CD4-positive, alpha-beta T cell treated with Interleukin-17A for 4 hours (primary cell): ENCODE data around the gene DDI1.
"Not testable (repeated sequence)": the region's sequence is repeated elsewhere in the genome, so short reads cannot be mapped to it uniquely, and the experiment has no call there.

ENCODE experiments used
- DNase-seq: peaks from one replicate; pipeline ENCODE4 v3.0.0-alpha.2; 2020; ENCODE audit warnings: mixed read lengths

The DDI1 gene

DNA sequence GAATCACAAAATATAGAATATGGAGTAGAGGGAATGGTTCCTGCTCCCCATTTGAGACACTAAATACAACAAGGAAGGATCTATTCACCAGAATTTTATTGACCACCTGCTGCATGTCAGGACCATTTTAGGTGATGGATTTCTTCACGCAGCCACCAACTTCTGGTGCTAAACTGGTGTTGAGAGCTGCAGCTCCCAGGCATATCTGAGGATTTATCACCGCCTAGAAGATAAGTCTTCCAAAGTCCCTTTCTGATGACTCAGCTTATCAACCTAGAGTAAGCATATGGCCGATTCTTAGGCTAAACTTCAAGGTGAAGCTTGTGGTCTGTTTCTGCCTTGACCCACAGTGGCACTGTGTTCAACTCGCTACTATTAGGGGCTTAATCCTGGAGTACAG is 6.7 kb downstream of the DDI1 start:
- no peak for DNase-seq

DNA sequence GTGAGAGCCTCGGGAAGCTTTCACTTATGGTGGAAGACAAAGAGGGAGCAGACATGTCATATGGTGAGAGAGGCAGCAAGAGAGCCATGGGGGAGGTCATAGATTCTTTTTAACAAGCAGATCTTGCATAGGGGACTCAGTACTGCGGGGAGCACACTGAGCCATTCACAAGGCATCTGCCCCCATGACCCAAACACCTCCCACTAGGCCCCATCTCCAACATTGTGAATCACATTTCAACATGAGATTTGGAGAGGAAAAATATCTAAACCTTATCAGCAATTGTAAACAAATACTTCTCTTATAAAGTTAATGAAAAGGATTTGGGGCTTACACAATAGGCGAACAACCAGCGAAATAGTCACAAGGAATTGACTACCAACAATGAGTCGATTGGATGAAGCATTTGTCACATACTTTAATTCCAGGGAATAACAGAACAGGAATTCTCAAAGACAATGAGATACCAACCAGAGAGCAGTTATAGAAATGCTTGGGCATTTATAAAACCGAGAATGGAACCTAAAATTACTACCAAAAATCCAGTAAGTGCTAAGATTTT is 7.3 kb downstream of the DDI1 start:
- DNase-seq = no peak

DNA sequence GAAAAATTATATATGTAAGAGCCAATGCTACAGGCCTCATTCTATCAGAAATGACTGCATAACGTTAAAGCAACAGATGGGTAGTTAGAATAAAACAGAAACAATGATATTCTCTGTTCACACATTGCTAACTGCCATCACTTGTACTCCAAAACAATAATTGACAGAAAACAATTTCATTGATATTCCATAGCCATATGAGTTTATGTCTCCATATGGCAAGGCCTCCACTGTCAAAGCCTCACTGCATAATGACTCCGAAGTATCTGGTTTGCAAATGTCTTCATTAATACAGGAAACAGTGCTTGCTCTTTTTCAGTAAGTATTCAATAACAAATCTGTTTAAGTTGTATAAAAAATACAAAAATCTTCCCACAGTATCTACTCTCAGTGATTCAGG is 9.9 kb downstream of the DDI1 start:
- DNase-seq = no peak

DNA sequence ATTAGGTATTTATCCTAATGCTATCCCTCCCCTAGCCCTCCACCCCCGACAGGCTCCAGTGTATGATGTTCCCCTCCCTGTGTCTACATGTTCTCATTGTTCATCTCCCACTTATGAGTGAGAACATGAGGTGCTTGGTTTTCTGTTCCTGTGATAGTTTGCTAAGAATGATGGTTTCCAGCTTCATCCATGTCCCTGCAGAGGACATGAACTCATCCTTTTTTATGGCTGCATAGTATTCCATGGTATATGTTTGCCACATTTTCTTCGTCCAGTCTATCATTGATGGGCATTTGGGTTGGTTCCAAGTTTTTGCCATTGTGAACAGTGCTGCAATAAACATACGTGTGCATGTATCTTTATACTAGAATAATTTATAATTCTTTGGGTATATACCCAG is 10.4 kb downstream of the DDI1 start:
- DNase-seq = not testable (repeated sequence)

DNA sequence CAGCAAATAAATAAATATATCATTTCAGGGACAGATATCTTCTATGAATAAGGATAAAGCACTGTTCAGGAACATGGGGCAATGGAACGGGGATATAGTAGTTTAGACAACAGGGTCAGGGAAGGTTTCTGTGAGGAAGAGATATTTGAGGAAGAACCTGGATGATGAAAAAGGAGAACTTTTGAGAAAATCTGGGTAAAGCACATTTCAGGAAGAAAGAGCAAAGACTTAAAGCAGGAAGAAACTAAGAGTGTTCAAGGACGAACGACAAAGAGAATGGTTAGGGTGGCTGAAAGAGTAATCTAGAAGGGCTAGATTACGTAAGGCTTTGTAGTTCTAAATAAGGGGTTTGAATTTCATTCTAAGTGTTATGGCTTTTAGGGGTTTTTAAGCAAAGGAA is 12.7 kb downstream of the DDI1 start:
- no peak for DNase-seq

DNA sequence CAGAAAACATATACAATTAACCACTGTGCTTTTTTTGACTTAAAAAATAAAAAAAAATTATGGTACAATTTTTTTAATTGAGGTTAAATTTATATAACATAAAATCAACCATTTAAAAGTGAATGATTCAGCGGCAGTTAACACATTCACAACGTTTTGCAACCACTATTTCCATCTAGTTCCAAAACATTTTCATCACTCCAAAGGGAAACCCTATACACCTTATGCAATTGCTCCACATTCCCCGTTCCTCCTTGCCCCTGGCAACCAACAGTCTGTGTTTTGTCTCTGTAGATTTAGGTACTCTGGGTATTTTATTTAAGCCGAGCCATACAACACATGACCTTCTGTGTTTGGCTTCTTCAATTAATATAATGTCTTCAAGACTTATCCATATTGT is 15.3 kb downstream of the DDI1 start:
- DNase-seq = no peak

DNA sequence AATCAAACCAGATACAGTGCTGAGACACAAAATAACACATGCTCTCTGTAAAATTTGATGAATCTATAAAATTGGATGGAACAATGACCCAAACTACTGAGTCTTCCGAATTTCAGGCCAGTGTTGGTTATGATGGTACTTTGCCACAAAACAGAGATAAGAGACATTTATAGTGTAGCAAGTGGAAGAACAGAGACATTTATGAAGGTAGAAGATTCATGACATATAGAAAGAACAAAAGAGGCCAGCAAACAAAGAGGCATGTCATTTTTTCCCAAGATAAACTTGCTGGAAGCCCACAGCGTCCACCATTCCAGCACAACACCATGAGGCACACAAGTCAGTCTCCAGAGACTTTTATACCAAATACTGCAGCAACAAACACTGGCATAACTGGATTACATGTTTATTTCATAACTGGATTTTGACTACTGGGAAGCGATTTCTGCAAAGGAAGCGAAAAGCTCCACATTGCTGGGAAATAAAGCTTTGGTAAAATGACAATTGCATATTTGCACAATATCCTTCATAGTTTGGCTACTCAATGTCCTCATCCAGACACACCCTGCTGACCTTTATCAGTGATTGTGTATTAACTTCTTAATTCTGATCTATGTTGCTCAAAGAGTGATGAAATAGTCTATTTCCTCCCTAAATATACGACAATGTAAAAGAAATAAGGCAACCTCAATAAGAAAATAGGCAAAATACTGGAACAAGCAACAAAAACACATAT is 17.5 kb downstream of the DDI1 start:
- no peak for DNase-seq

DNA sequence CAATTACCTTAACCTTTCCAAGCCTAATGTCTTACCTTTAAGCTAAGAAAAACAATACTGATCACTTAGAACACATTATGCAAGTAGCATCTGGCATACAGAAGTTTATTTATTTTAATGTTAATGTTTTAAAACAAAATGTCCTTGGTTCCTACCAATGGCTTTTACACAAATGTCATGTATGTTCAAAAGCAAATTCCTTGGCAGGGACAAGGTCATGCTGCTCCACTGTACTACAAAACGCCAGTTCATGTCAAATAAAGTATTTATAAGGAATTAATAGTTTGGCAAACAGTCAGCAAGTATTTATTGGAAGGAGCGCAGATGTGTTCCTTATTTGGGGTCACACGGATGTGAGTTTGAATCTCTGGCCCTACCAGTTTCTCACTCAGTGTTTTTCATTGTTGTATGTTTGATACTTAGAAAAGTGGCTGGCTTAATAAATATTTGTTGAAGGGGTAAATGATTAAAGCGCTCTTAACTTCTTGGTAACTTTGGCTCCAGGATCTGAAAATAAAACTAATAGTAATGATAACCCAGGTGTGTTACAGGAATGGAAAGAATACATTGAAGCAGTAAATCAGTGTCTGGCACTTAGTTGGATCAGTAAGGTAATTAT is 18.6 kb downstream of the DDI1 start:
- no peak for DNase-seq

DNA sequence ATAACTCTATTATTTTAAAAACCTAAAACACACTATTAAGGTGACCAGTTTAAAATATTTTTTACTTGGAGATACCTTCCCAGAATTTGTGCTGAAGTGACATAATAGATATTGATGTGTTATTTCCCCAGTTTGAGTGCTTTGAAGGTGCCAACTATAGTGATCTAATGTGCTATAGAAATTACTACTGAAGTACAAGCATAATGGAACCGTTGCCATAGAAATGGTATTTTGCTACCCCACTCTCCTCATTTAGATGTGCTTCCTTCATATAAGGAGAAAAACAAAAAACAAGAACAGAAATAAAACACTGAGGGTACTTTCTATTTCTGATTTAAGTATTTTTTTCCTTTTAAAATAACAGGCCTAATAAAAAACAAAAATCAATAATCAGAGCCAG is 19.2 kb downstream of the DDI1 start:
- no peak for DNase-seq

DNA sequence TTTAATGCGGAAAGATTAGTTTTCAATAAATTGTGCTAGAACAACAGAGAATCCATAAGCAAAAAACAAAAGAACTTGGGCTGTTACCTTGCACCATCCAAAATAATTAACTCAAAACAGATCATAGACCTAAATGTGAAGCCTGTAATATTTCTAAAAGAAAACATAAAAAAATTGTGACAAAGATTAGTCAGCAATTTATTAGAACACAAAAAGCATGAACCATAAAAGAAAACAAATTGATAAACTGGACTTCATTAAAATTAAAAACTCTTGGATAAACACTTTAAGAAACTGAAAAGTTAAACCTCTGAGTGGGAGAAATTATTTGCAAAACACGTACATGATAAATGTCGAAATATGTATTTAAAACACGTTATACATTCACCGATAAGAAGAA is 21.5 kb downstream of the DDI1 start:
- DNase-seq = no peak

DNA sequence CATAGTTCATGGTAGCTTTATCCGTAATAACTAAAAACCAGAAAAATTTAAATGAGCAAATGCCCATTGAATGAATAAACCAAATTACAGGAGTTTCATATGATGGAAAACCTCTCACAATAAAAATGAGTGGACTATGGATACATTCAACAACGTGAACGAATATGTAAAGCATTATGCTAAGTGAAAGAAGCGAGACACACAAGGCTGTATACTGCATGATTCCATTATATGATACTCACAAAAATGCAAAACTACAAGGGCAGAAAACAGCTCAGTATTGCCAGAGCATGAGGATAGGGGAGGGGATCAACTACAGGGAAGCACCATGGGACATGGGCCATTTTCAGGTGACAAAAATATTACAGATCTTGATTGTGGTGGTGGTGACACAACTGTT is 22.2 kb downstream of the DDI1 start:
- DNase-seq = no peak

DNA sequence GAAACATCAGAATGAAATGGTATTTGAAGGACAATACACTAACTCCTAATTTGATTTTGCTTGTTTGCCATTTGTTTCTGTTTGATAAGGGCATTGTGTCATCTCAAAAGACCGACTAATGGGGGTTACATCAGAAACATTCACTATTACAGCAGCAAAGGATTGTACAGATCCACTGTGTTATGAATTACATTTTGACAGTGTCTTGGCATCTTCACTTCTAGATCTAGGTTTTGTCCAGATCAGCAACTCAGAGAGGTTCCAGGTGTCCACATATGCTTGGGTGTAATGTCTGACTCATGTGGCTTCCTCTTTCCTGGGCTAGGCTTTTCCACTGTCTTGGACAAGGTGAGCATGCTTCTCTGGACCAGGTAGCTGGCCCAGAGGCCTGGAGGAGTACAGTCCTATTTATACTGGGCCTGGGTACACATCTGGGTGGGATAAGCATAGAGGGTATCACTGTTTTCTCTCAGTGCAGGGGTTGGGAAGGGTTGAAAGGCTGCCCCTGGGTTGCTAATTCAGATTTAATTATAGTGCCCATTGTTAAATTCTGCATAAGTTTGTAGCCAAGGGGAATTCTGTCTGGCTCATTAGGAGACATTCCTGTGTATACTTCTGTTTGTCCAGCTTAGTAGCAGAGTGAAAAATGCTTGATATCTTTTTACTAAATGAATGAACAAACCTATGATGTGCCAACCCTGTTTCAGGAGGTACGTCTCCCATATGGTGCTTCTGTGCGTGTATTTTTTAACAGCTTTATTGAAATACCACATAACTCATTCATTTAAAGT is 23.8 kb downstream of the DDI1 start:
- no peak for DNase-seq

DNA sequence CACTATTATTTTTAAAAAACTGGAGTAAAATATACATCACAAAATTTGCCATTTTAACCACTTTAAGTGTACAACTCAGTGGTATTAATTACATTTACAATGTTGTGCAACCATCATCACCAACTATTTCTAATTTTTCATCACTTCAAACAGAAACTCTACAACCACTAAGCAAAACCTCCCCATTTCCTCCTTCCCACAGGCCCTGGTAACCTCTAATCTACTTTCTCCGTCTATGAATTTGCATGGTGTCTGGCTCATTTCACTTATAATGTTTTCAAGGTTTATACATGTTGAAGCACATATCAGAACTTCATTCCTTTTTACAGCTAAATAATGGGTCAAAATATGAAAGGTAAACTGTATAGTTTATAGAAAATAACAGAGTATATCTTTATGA is 24.4 kb downstream of the DDI1 start:
- DNase-seq = no peak

DNA sequence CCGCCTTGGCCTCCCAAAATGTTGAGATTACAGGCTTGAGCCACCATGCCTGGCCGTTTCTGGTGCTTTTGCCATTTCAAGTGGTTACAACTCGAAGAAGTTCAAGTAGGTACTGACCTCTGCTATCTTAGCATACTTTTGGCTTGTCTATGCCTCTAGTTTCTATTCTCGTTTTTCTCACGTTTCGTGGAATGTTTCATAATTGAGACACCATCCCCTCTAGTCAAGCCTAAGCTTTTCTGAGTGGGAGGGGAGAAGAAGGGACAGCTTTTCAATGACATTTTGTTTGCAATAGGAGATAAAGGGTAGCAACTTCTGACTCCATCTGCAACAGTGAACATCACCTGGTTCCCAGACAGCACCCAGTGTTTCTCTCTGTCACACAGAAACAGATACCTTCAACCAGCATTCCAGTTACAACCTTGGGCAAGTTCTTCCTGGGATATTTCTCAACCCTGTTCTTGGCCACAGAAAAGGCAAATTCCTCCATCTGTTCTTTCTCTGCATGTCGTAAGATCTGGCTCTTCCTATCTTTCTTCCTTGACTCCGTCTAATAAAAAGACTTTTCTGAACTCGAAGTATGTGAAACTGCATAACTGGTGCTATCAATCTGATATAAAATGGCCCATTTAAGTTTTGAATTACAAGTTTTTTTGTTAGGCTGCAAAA is 25.5 kb downstream of the DDI1 start:
- no peak for DNase-seq

DNA sequence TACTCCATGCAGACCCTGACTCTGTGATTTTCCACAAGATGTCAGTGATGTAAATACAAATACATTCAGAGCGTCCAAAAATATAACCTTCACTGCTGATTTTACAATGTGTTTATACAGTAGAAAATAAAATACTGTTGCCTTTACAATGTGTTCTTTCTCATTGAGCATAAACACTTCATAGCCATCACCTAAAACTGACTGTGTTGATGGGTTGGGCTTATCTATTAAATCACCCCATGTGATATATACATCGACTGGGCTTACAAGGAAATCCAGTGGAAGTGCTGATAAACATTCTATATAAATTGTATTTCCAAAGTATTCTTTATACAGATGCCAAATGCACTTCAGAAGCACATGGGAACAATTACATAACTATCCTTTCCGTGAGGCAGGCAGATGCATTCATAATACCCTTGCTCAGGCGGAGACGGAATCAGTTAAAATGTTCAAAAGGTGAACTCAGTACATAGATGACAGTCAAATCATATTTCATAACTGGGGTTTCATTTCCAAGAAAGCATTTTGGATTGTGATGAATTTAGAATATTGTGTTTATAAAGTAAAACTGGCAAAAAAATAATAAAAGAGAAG is 27.7 kb downstream of the DDI1 start:
- DNase-seq = no peak

DNA sequence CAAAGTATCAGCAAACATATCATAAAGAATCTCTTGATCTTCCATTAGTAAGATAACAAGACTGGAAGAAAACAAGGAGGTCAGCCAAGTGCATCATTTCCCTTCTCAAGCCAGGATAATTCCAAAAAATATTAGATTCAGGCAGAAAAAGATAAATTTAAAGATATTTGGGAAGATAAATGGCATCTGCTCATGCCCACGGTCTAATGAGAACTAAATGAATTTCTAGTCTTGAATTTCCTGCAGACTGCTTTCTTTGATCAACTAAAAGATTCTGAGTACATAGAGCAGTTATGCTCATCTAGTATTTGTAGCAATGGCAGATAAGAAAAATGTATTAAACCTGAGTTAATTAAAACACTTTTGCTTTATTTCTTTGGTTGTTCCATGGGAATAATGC is 31.1 kb downstream of the DDI1 start:
- DNase-seq = no peak

DNA sequence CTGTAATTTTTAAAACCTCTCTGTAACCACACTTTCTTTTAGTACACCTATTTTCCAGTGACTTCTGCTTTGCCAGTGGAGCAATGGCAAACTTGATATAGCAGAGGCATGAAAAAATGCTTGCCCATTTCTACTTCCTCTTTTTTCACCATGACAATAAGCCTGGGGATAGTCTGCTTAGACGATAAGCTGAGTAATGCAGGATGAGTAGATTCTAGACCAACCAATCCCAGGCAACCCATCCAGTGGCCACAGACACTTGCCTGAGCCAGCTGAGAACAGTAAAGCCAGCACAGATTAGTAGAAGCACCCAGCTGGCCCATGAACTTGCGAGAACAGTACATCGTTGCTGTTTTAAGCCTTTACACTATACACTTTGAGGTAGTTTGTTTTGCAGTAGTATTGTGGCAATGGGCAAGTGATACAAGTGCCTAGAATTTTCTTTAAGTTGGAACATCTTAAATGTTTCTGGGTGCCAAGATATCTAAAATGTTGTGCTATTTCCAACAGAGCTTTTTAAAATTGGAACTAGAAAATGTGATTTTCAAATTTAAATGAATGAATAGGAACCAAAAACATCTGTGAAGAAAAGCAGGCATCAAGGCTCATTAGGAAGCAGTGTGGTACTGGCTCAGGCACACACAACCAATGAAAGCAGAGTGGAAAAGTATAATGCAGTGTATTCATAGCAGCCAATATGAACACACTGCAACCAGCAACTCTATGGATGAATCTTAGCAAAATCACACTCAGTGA is 37.7 kb downstream of the DDI1 start:
- no peak for DNase-seq

DNA sequence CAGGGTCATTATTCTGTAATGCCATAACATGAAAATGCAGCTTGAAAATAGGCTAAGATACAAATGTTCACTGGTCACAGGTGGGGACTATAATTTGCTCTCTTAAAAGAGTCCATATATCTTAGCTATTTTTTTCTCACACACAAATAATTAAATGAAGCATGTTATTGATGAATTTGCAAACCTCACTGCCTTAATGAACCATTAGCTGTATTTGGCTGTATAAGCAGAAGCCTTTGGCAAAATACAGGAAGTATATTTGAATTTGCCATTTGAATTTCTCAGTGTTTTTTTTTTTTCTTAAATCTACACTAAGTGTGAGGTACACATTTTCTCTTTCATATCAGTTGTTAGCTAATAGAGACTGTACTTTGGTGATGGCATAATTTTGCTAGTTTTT is 38.7 kb downstream of the DDI1 start:
- DNase-seq = no peak

DNA sequence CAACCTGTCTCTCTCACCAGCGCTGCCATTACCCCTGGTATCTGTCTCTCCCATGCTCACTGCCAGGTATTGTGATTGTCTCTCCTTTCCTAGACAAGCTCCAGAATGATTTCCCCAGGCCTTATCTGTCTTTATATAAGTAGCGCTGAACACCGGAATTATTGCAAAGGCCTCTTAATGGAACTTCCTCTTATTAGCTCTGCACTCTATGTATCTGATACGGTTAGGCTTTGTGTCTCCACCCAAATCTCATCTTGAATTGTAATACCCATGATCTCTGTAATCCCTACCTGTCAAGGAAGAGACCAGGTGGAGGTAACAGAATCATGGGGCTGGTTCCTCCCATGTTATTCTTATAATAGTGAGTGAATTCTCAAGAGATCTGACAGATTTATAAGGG is 39.3 kb downstream of the DDI1 start:
- no peak for DNase-seq

DNA sequence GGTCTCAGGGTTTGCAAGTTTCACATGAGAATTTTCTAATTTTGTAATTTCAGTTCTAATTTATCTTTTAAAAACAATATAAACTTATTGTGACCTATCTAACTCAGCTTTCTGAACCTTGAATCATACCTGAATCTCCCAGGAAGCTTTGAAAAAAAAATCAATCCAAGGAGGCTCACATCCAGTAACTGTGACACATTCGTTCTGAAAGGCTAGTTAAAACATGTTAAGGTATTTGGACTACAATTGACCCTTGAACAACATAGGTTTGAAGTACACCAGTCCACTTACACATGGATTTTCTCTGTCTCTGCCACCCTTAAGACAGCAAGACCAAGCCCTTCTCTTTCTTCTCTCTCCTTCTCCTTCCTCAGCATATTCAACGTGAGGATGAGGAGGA is 40.0 kb downstream of the DDI1 start:
- no peak for DNase-seq

DNA sequence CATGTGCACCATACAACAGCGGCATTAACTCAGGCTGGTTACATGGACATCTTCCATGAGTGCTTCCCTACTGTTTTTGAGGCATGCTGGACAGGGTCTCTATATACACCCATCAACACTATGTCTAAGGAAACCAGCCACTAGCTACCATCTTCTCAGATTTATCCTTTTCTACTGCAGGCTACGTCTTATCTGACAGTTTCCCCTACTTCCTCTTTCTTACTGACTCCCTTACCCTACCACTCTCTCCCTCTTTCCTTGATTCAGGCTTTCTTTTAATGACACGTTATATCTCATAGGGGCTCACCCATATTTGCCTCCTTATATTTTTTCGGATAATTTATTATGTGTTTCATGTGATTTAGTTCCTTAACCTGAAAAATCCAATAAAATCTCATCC is 41.8 kb downstream of the DDI1 start:
- DNase-seq = no peak

DNA sequence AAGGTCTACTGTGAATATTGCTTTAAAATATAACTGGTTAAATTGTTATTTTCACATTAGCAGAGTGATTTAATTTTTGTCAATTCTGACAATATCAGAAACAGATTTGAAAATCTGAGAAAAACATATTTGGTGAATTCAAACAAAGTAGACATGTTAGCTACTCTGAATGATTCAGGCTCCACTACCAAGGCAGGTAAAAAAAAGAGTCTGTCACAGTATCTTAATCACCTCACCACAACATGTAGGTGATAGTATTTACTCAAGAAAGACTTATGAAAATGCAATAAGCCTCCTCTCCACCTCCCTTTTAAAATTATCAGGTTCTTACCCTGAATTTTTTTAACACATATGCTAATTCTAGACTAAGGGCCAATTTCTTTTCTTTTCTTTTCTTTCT is 42.6 kb downstream of the DDI1 start:
- no peak for DNase-seq
